ENCODE measurements around the gene LBH.

GRCh38 chr2:30262716-30263309 lies 31.5 kb downstream of the LBH start:
- no peak for TF ChIP-seq CTCF (IDR thresholded peaks at IDR 0.05; ENCODE audit: poor library complexity)
- TF ChIP-seq EZH2 (IDR thresholded peaks at IDR 0.05; ENCODE audit: borderline replicate concordance): no peak
- TF ChIP-seq EZH2phosphoT487 (IDR thresholded peaks at IDR 0.05; ENCODE audit: low read depth, severe bottlenecking, unreplicated experiment): no peak
